GM12878 (cell line): ENCODE data around the gene TMPRSS13. TPM values are rescaled to one million over a fixed set of nuclear protein-coding genes. Genes with fewer than 3 reads are reported as not detected.

Experiments used
- ETV6 ChIP-seq, 2 experiments: fragments of 450-650 bp in 1 of 2; IDR thresholded peaks in 1 of 2; conservative IDR thresholded peaks in 1 of 2; 2 replicates each; pipeline ENCODE4 v1.6.1; 2014; ENCODE audit warnings: antibody characterized with exemption in 1 of 2, borderline replicate concordance in 1 of 2, low read depth in 1 of 2, mild to moderate bottlenecking in 1 of 2, moderate library complexity in 1 of 2
- IKZF1 ChIP-seq: fragments of 450-650 bp; conservative IDR thresholded peaks from 2 replicates; pipeline ENCODE4 v1.6.1; 2017; ENCODE audit warnings: antibody characterized with exemption, mild to moderate bottlenecking
- PRDM15 ChIP-seq: fragments of 450-650 bp; formaldehyde crosslinking; IDR thresholded peaks from 2 replicates; pipeline ENCODE4 v1.4.0; 2020; ENCODE audit warnings: mild to moderate bottlenecking, moderate library complexity
- ZBTB40 ChIP-seq: fragments of 450-650 bp; IDR thresholded peaks from 2 replicates; pipeline ENCODE4 v1.6.1; 2016; ENCODE audit warnings: mild to moderate bottlenecking, moderate library complexity, borderline replicate concordance
- ZNF274 ChIP-seq: IDR thresholded peaks from one replicate; pipeline ENCODE4 v1.8.0; 2011; ENCODE audit not compliant: insufficient read length, insufficient read depth
- polyA plus RNA-seq, 11 experiments: library from polyadenylated mRNA; depleted of rRNA in 4 of 11; unstranded in 6 of 11; stranded (reverse) in 5 of 11; fragments of >200 nt; fragmentation: Nextera tagmentation in 4 of 11; fragmentation: Illumina TruSeq in 1 of 11; extraction: Ambion mirVana in 4 of 11; extraction: Trizol in 1 of 11; gene quantifications; 1 replicate in 1 of 11; 2 replicates in 10 of 11; pipeline versions ENCODE4 v1.2.1 to v1.2.3, GENCODE V29; 2011 to 2016; ENCODE audit warnings: inconsistent platforms in 2 of 11, missing spikeins in 2 of 11, low read depth in 1 of 11
- total RNA-seq, 4 experiments: library from RNA; depleted of rRNA in 3 of 4; stranded (reverse); fragments of >200 nt in 3 of 4; fragmentation: Illumina TruSeq in 1 of 4; extraction: Trizol in 1 of 4; gene quantifications; 2 replicates each; pipeline versions ENCODE4 v1.2.1 to v1.2.3, GENCODE V29; 2013 to 2021

Gene TMPRSS13
- total and polyA plus RNA-seq, 10 of the 15 experiments (the other 5 are each of a cell fraction or from before 2014, with no cell fraction given), result 0.05 to 0.50 (median 0.26) TPM; not detected in 2

GRCh38 chr11:117908959-117909610 lies 20.1 kb downstream of the TMPRSS13 start (continued):
- no peak for TF ChIP-seq ZBTB40
- no peak for TF ChIP-seq ETV6 (conservative IDR thresholded peaks at IDR 0.05 in 1 of 2, IDR thresholded peaks at IDR 0.05 in 1 of 2; ENCODE audit: borderline replicate concordance in 1 of 2, low read depth in 1 of 2)
- TF ChIP-seq ZNF274, result no peak
- TF ChIP-seq IKZF1, result no peak
- TF ChIP-seq PRDM15 (CRISPR knock-in tag), result no peak
